Subcutaneous adipose tissue (tissue), 4 donors: ENCODE results near the gene SCYL3. TPM values are rescaled to one million over a fixed set of nuclear protein-coding genes. Genes with fewer than 3 reads are reported as not detected.

Experiments used
- total RNA-seq, 4 donors: library from RNA; depleted of rRNA; stranded (reverse); fragments of >200 nt; gene quantifications; one replicate each; pipeline ENCODE4 v1.1.0, GENCODE V29; 2016
- TF ChIP-seq, protein P1 (sequence below): fragments of 450-650 bp; IDR thresholded peaks from one replicate; pipeline ENCODE4 v1.5.1; 2016; ENCODE audit warnings: low read depth, mild to moderate bottlenecking, control low read depth, antibody characterized with exemption, moderate library complexity

The SCYL3 gene
- total RNA-seq, 4 donors from 2014 or later, result 8.7 to 15.2 (median 12.6) TPM

DNA sequence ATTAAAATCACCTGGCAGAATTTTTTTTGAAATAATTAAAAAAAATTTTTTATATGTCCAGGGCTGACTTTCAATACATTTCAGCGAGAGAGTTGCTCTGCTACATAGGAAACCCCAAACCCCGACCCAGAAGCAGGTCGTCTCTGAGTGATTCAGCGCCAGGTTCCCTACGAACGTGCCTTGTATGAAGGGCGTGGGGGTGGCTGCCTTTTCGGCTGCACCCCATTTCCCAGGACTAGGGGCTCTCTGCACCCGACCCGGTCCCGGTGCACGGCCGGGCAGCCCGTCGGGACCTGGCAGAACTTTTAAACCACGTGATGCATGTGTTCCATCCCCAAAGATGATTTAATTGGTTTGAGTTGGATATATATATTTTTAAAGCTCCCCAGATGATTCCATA is 15.8 kb upstream of the SCYL3 start:
- TF ChIP-seq, protein P1, sequence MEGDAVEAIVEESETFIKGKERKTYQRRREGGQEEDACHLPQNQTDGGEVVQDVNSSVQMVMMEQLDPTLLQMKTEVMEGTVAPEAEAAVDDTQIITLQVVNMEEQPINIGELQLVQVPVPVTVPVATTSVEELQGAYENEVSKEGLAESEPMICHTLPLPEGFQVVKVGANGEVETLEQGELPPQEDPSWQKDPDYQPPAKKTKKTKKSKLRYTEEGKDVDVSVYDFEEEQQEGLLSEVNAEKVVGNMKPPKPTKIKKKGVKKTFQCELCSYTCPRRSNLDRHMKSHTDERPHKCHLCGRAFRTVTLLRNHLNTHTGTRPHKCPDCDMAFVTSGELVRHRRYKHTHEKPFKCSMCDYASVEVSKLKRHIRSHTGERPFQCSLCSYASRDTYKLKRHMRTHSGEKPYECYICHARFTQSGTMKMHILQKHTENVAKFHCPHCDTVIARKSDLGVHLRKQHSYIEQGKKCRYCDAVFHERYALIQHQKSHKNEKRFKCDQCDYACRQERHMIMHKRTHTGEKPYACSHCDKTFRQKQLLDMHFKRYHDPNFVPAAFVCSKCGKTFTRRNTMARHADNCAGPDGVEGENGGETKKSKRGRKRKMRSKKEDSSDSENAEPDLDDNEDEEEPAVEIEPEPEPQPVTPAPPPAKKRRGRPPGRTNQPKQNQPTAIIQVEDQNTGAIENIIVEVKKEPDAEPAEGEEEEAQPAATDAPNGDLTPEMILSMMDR, result no peak

DNA sequence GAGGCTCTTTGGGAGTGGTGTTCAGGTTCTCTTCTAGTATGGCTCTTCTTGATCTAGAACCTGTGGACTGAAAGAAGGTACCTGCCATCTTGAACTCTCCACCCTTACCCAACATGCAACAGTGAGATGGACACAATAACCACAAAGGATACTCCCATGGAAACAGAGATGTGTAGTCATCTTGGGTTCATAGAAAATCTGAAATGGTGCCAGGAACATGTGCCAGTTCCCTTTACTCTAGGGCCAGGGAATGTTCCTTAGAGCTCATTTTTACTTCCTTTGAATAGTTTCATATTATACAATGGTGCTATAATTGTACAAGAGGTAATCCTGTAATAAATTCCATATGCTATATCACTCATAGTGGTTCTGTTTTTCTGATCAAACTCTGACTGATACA is 13.2 kb upstream of the SCYL3 start:
- TF ChIP-seq, protein P1, result no peak

DNA sequence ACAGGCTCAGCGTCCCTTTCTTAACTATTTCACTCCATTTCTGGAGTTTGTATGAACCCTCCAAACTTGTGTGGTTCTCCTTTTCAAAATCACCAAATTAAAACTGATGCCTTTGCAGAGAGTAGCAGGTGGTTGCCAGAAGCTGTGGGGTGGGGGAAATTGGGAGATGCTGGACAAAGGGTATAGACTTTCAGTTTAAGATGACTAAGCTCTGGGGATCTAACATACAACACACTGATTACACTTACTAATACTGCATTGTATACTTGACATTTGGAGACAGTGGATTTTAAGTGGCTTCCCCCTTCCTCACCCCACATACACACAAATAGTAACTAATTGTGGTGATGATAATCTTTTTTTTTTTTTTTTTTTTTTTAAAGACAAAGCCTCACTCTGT is 11.1 kb upstream of the SCYL3 start:
- TF ChIP-seq, protein P1, result no peak

DNA sequence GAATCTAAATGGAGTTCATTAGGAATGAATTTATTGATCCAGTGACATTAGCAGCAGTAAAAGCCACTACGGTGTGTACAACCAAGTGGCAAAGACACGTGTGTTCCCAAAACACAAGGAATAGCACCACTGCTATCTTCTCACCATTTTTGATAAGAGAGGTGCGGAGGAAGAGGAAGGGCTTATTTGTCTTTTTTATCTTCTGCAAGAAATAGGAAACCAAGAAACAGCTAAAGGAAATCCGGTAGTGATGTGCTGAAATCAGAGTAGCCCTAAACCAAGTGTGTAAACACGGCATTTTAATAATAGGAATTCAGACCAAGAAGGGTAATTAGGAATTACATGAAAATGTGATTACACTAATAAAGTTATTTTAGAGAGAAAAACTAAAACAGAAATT is 9.1 kb upstream of the SCYL3 start:
- TF ChIP-seq, protein P1, result no peak

DNA sequence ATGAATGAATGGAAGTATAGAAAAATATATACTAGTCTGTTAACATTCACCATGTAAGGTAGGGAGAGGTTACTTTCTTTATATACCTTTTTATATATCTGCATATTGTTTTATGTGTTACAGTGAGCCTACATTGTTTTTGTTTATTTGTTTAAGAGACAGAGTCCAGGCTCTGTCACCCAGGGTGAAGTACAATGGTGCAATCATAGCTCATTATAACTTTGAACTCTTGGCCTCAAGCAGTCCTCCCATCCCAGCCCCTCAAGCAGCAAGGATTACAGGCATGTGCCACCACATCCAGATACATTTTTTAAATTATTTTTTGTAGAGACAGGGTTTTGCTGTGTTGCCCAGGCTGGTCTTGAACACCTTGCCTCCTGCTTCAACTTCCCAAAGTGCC is 7.4 kb upstream of the SCYL3 start:
- TF ChIP-seq, protein P1, result no peak

DNA sequence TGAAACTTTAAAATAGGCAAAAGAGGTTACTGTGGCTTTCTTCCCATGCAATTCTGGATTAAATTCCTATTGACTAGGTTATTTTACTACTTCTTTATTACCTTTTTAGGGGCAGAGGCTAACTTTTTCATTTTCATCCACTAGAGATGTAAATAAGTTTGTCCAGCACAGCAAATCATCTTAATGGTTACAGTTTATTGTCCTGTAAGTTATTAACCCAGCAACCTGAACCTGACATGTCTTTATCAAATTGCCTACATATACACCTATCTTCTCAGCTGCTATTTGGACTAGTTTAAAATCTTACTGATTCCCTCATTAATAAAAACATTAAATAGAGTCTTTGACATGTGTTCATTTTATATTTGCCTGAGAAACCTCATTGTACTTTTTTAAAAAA is 6.9 kb upstream of the SCYL3 start:
- TF ChIP-seq, protein P1, result no peak

DNA sequence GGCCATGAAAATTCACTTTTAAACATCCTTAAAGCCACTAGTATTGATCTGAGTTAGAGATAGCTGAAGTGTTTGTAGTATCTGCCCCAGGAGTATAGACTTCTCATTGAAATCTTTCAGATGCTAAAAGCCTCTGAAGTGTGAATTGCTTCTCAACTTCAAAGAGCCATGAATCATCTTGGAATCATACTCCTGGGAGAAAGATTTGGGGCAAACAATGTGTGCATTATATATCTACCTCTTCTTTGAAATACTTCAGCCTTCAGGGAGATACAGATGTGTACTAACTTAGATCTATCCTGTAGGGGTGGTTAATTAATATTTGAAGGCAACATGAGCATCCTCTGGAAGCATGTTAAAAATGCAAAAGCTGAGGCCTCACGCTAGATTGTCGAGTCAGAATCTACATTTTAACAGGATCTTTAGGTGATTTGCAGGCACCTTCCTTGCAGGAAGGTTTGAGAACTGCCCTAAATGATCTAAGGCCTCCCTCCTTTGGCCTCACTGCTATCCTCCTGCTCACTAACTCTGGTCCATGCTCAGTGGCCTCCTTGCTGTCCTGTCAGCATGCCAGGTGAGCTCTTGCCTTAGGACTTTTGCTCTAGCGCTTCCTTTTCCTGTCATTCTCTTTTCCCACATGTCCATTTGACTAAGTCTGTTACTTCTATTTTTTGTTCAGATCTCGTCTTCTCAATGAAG is 6.0 kb upstream of the SCYL3 start:
- TF ChIP-seq, protein P1, result no peak
